TTC549 (cell line): Measurements from ENCODE around the gene ELK3.

ENCODE experiments used
- FAIRE-seq: peaks from 2 replicates; lab custom pipeline; 2012; peaks lifted over from hg19 to GRCh38; lab: Jason Lieb, UNC

Gene ELK3

GRCh38 chr12:96193725-96194575 is at the start of gene ELK3:
TSS of gene ELK3 (plus strand) at chr12:96194375.
- no peak for FAIRE-seq

- FAIRE-seq: no peak
Measured at GRCh38 chr12:96146747-96147146, 47.4 kb upstream of the ELK3 start.

GRCh38 chr12:96150442-96150841 is 43.7 kb upstream of the ELK3 start:
- no peak for FAIRE-seq

GRCh38 chr12:96152164-96152563 is 42.0 kb upstream of the ELK3 start:
- FAIRE-seq: no peak

- no peak for FAIRE-seq
Measured at GRCh38 chr12:96153131-96153725, 40.9 kb upstream of the ELK3 start.

- no peak for FAIRE-seq
Measured at GRCh38 chr12:96155181-96155580, 39.0 kb upstream of the ELK3 start.

- no peak for FAIRE-seq
Measured at GRCh38 chr12:96155781-96156180, 38.4 kb upstream of the ELK3 start.

GRCh38 chr12:96156211-96156610 is 38.0 kb upstream of the ELK3 start:
- no peak for FAIRE-seq

GRCh38 chr12:96157427-96157826 is 36.7 kb upstream of the ELK3 start:
- no peak for FAIRE-seq

- FAIRE-seq: no peak
Measured at GRCh38 chr12:96164951-96165811, 29.0 kb upstream of the ELK3 start.

GRCh38 chr12:96166765-96167164 is 27.4 kb upstream of the ELK3 start:
- FAIRE-seq: no peak

- no peak for FAIRE-seq
Measured at GRCh38 chr12:96167492-96167891, 26.7 kb upstream of the ELK3 start.

- no peak for FAIRE-seq
Measured at GRCh38 chr12:96170328-96170727, 23.8 kb upstream of the ELK3 start.

- no peak for FAIRE-seq
Measured at GRCh38 chr12:96170762-96171161, 23.4 kb upstream of the ELK3 start.

GRCh38 chr12:96171905-96172304 is 22.3 kb upstream of the ELK3 start:
- FAIRE-seq: no peak

- FAIRE-seq: no peak
Measured at GRCh38 chr12:96172981-96173380, 21.2 kb upstream of the ELK3 start.

GRCh38 chr12:96176575-96176974 is 17.6 kb upstream of the ELK3 start:
- no peak for FAIRE-seq

- FAIRE-seq: no peak
Measured at GRCh38 chr12:96177013-96177412, 17.2 kb upstream of the ELK3 start.

GRCh38 chr12:96183734-96184370 is 10.3 kb upstream of the ELK3 start:
- FAIRE-seq: no peak

GRCh38 chr12:96185914-96186313 is 8.3 kb upstream of the ELK3 start:
- FAIRE-seq: no peak

- FAIRE-seq: no peak
Measured at GRCh38 chr12:96186607-96187301, 7.4 kb upstream of the ELK3 start.

GRCh38 chr12:96187956-96188355 is 6.2 kb upstream of the ELK3 start:
- no peak for FAIRE-seq
